HEK293T (cell line): ENCODE results near the gene MOV10L1.

ENCODE experiments used
- BHLHE40 ChIP-seq: fragments of 450-650 bp; IDR thresholded peaks from 2 replicates; pipeline ENCODE4 v1.6.1; 2016; ENCODE audit warnings: mild to moderate bottlenecking, moderate library complexity, borderline replicate concordance
- FOXK2 ChIP-seq: fragments of 450-650 bp; IDR thresholded peaks from 2 replicates; pipeline ENCODE4 v1.6.1; 2016; ENCODE audit warnings: mild to moderate bottlenecking
- FOXM1 ChIP-seq: fragments of 450-650 bp; IDR thresholded peaks from 2 replicates; pipeline ENCODE4 v1.6.1; 2017; ENCODE audit warnings: mild to moderate bottlenecking, borderline replicate concordance
- NFRKB ChIP-seq: fragments of 450-650 bp; IDR thresholded peaks from 2 replicates; pipeline ENCODE4 v1.6.1; 2016; ENCODE audit warnings: mild to moderate bottlenecking, moderate library complexity

DNA sequence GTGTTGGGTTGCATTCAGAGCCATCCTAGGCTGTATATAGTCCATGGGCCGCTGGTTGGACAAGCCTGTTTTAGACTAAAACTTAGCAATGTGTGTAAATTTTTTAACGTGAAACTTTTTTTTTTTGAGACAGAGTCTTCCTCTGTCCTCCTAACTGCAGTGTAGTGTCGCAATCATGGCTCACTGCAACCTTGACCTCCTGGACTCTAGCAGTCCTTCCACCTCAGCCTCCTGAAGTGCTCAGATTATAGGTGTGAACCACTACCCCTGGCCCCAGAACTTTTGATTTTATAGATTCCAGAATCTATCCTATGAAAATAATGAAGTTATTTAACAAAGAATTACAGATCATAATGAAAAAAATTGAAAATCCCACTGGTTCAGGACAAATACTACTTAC lies 50.8 kb downstream of the MOV10L1 start:
- no peak for TF ChIP-seq FOXK2
- no peak for TF ChIP-seq FOXM1
- no peak for TF ChIP-seq BHLHE40
- no peak for TF ChIP-seq NFRKB
